WTC11 (cell line): Measurements from ENCODE around the gene RFC4. TPM values are rescaled to one million over a fixed set of nuclear protein-coding genes. Genes with fewer than 3 reads are reported as not detected.

Source experiments
- AR ChIP-seq: fragments of 250-450 bp; sonication (Bioruptor Pico); IDR thresholded peaks from 2 replicates; pipeline ENCODE4 v1.9.0; 2021; ENCODE audit warnings: mild to moderate bottlenecking
- CDX4 ChIP-seq: fragments of 250-450 bp; sonication (Bioruptor Pico); IDR thresholded peaks from 2 replicates; pipeline ENCODE4 v1.9.0; 2021; ENCODE audit warnings: moderate library complexity, mild to moderate bottlenecking, inconsistent platforms, borderline replicate concordance
- CREM ChIP-seq: sonication (generic); formaldehyde crosslinking; IDR thresholded peaks from 2 replicates; pipeline ENCODE4 v1.8.1; 2022; ENCODE audit warnings: mild to moderate bottlenecking, missing genetic modification reagents, moderate library complexity
- CTCF ChIP-seq: fragments of 200-600 bp; IDR thresholded peaks from 2 replicates; pipeline ENCODE4 v1.8.0; 2022; ENCODE audit warnings: antibody characterized with exemption
- FOXP1 ChIP-seq: sonication (generic); formaldehyde crosslinking; IDR thresholded peaks from 2 replicates; pipeline ENCODE4 v1.8.0; 2022; ENCODE audit warnings: missing genetic modification reagents, mild to moderate bottlenecking, moderate library complexity, borderline replicate concordance
- GABPB1 ChIP-seq: sonication (generic); formaldehyde crosslinking; IDR thresholded peaks from 2 replicates; pipeline ENCODE4 v1.8.1; 2023; ENCODE audit warnings: mild to moderate bottlenecking, missing genetic modification reagents
- GTF2I ChIP-seq: fragments of 250-450 bp; sonication (Bioruptor Pico); conservative IDR thresholded peaks from 2 replicates; pipeline ENCODE4 v1.4.0; 2021; ENCODE audit warnings: mild to moderate bottlenecking
- HMGXB4 ChIP-seq: sonication (generic); formaldehyde crosslinking; IDR thresholded peaks from 2 replicates; pipeline ENCODE4 v1.8.1; 2023; ENCODE audit warnings: mild to moderate bottlenecking, moderate library complexity, missing genetic modification reagents
- IRF1 ChIP-seq: sonication (generic); formaldehyde crosslinking; IDR thresholded peaks from 2 replicates; pipeline ENCODE4 v1.8.0; 2023; ENCODE audit warnings: missing genetic modification reagents
- KAT7 ChIP-seq: sonication (generic); formaldehyde crosslinking; IDR thresholded peaks from 2 replicates; pipeline ENCODE4 v1.8.1; 2023; ENCODE audit warnings: missing genetic modification reagents, mild to moderate bottlenecking, borderline replicate concordance
- MAX ChIP-seq: sonication (generic); formaldehyde crosslinking; IDR thresholded peaks from 2 replicates; pipeline ENCODE4 v1.8.0; 2022; ENCODE audit warnings: mild to moderate bottlenecking, missing genetic modification reagents
- NFATC4 ChIP-seq: fragments of 250-450 bp; sonication (Bioruptor Pico); IDR thresholded peaks from 2 replicates; pipeline ENCODE4 v1.9.0; 2021; ENCODE audit warnings: mild to moderate bottlenecking
- NFYB ChIP-seq: sonication (generic); formaldehyde crosslinking; conservative IDR thresholded peaks from 2 replicates; pipeline ENCODE4 v1.8.0; 2022; ENCODE audit warnings: low read depth, missing genetic modification reagents
- NR3C1 ChIP-seq: sonication (generic); formaldehyde crosslinking; conservative IDR thresholded peaks from 2 replicates; pipeline ENCODE4 v1.8.1; 2023; ENCODE audit warnings: low read depth, mild to moderate bottlenecking, missing genetic modification reagents
- RELA ChIP-seq: sonication (generic); formaldehyde crosslinking; IDR thresholded peaks from 2 replicates; pipeline ENCODE4 v1.8.1; 2022; ENCODE audit warnings: missing genetic modification reagents, mild to moderate bottlenecking, borderline replicate concordance
- SMAD3 ChIP-seq: sonication (generic); formaldehyde crosslinking; IDR thresholded peaks from 2 replicates; pipeline ENCODE4 v1.8.0; 2022; ENCODE audit warnings: missing genetic modification reagents, mild to moderate bottlenecking, borderline replicate concordance
- SP1 ChIP-seq: sonication (generic); formaldehyde crosslinking; conservative IDR thresholded peaks from 2 replicates; pipeline ENCODE4 v1.8.1; 2022; ENCODE audit warnings: missing genetic modification reagents
- TEAD4 ChIP-seq: sonication (generic); formaldehyde crosslinking; IDR thresholded peaks from 2 replicates; pipeline ENCODE4 v1.8.0; 2022; ENCODE audit warnings: mild to moderate bottlenecking, missing genetic modification reagents
- USF2 ChIP-seq: sonication (generic); formaldehyde crosslinking; IDR thresholded peaks from 2 replicates; pipeline ENCODE4 v1.8.1; 2023; ENCODE audit warnings: mild to moderate bottlenecking, missing genetic modification reagents, moderate library complexity
- ZMAT4 ChIP-seq: fragments of 250-450 bp; sonication (Bioruptor Pico); IDR thresholded peaks from 2 replicates; pipeline ENCODE4 v1.9.0; 2021; ENCODE audit warnings: mild to moderate bottlenecking
- ZNF138 ChIP-seq: sonication (generic); formaldehyde crosslinking; conservative IDR thresholded peaks from 2 replicates; pipeline ENCODE4 v1.8.1; 2022; ENCODE audit warnings: mild to moderate bottlenecking, moderate library complexity, missing genetic modification reagents
- ZNF317 ChIP-seq: sonication (generic); formaldehyde crosslinking; IDR thresholded peaks from 2 replicates; pipeline ENCODE4 v1.8.1; 2023; ENCODE audit warnings: low read depth, mild to moderate bottlenecking, moderate library complexity, missing genetic modification reagents, borderline replicate concordance
- ZNF532 ChIP-seq: fragments of 250-450 bp; sonication (Bioruptor Pico); IDR thresholded peaks from 2 replicates; pipeline ENCODE4 v1.9.0; 2021; ENCODE audit warnings: mild to moderate bottlenecking, borderline replicate concordance
- total RNA-seq: library from RNA; stranded (reverse); gene quantifications from 3 replicates; pipeline ENCODE4 v1.2.3, GENCODE V29; 2021

The RFC4 gene
- total RNA-seq, 1 experiment from 2014 or later, result 104 TPM

- peak; percentile 34; the same call in 1 of the 2 replicates for TF ChIP-seq SMAD3 (CRISPR knock-in tag)
- TF ChIP-seq KAT7 (CRISPR knock-in tag), result no peak
- peak; percentile 81 for TF ChIP-seq GABPB1 (CRISPR knock-in tag)
- no peak for TF ChIP-seq CTCF
- TF ChIP-seq ZNF138, result no peak
- no peak for TF ChIP-seq TEAD4 (CRISPR knock-in tag)
- TF ChIP-seq CREM (CRISPR knock-in tag), result peak; percentile 95
- TF ChIP-seq NFYB, result no peak
- TF ChIP-seq HMGXB4 (CRISPR knock-in tag), result peak; percentile 82; the same call in 1 of the 2 replicates
- peak; percentile 79; the same call in 1 of the 2 replicates for TF ChIP-seq SP1 (CRISPR knock-in tag)
- TF ChIP-seq NFATC4 (CRISPR knock-in tag), result no peak
- no peak; the same call in 1 of the 2 replicates for TF ChIP-seq ZNF532 (CRISPR knock-in tag)
- TF ChIP-seq USF2 (CRISPR knock-in tag), result no peak
- TF ChIP-seq FOXP1 (CRISPR knock-in tag), result peak; percentile 81
- TF ChIP-seq MAX, result peak; percentile 87
- TF ChIP-seq GTF2I (CRISPR knock-in tag), result no peak
- TF ChIP-seq RELA (CRISPR knock-in tag), result peak; percentile 70; the same call in 1 of the 2 replicates
- TF ChIP-seq AR, result no peak
- TF ChIP-seq IRF1, result no peak; the same call in 1 of the 2 replicates
- no peak for TF ChIP-seq ZNF317 (CRISPR knock-in tag)
- TF ChIP-seq NR3C1 (CRISPR knock-in tag), result no peak
- no peak for TF ChIP-seq ZMAT4
- TF ChIP-seq CDX4 (CRISPR knock-in tag), result no peak
Observed at GRCh38 chr3:186806089-186807055, at the start of gene RFC4 (continued).
